LNCAP (cell line): ENCODE data around the gene TRIM40.
A peak's percentile ranks its signal among the peaks of the same experiment; 100 is the strongest.

Experiments used
- TF ChIP-seq, protein P1 (sequence below): fragments of 450-650 bp; IDR thresholded peaks from 2 replicates; pipeline ENCODE4 v1.5.1; 2017; ENCODE audit warnings: mild to moderate bottlenecking

The TRIM40 gene

GRCh38 chr6:30111266-30111856, 24.6 kb upstream of the TRIM40 start:
- TF ChIP-seq, protein P1, sequence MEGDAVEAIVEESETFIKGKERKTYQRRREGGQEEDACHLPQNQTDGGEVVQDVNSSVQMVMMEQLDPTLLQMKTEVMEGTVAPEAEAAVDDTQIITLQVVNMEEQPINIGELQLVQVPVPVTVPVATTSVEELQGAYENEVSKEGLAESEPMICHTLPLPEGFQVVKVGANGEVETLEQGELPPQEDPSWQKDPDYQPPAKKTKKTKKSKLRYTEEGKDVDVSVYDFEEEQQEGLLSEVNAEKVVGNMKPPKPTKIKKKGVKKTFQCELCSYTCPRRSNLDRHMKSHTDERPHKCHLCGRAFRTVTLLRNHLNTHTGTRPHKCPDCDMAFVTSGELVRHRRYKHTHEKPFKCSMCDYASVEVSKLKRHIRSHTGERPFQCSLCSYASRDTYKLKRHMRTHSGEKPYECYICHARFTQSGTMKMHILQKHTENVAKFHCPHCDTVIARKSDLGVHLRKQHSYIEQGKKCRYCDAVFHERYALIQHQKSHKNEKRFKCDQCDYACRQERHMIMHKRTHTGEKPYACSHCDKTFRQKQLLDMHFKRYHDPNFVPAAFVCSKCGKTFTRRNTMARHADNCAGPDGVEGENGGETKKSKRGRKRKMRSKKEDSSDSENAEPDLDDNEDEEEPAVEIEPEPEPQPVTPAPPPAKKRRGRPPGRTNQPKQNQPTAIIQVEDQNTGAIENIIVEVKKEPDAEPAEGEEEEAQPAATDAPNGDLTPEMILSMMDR: no peak

GRCh38 chr6:30112402-30112994, 23.4 kb upstream of the TRIM40 start:
- TF ChIP-seq, protein P1: no peak

DNA sequence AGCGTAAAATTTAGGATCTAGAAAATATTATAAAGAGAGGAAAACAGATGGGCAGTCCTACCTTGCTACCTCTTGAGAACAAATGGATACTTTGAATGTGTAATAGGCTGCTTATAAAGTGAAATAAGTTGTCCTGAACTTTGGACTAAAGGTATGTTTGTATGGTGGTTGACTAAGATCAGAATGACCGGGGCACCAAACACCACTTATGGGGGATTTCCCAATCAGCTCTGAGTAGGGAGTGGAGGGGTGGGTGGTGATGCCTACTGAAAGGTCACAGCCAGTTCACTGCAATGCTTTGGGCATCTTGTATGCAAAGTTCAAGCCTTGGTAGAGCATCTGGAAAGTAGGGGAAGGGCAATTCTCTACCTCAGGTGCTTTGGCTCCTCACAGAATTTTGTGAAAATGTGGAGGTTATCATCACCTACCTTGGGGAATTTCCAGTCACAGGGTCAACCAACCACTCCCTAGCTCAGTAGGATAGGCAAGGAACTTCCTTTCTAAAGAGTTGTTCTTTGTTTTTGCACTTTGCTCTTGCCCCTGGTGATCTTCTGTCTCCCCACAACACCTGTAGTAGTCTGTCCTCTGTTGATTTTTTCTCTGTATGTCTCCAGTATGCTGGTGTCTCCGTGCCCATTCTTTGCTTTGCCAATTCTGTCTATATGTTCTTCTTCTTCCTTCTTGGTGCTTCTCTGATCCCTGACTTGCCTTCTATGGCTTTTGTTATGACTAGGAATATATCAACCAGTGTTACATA, 22.8 kb upstream of the TRIM40 start, which contains the start of gene TRIM31:
Gene TRIM31 (minus strand): TSS at position 88 of the 757 bp plus-strand sequence. CDS start 285 bp downstream, outside the sequence.
- TF ChIP-seq, protein P1: no peak

- TF ChIP-seq, protein P1: no peak
Observed at GRCh38 chr6:30113841-30114240, 22.1 kb upstream of the TRIM40 start.

GRCh38 chr6:30116724-30117123, 19.2 kb upstream of the TRIM40 start:
- TF ChIP-seq, protein P1: peak; percentile 17; the same call in 1 of the 2 replicates

DNA sequence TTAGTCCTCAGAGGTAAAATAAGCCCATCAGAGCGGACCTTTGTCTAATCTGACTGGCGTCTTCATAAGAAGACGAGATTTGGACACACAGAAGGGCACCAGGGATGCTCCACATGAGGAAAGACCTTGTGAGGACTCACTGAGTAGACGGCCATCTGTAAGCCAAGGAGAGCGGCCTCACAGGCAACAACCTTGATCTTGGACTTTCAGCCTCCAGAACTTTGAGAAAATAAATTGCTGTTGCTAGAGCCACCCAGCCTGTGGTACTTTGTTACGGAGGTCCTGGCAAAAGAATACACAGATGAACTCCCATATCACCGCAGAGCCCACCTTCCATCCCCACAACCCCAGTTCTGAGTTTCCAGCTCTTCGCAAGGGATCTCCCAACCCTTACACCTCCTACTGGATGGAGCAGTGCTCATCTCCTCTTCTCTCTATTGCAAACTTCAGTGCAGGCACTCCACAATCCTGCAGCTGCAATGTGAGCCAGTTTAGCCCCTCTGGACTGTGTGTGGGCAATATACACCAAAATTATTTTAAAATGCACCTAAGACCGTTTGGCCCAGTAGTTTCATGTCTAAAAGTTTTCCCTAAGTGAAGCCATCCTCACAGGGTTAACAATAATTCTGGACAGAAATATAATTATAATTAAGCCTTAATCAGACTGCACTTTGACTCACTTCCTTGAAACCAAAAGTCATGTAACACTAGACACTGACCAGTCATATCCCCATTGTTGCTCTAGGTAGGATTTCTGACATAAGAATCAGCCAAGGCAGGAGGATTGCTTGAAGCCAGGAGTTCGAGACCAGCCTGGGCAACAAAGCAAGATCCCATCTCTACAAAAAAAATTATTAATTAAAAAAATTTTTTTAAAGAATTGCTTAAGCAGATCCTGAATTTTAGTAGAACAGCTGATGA, 14.2 kb upstream of the TRIM40 start:
- TF ChIP-seq, protein P1: no peak

GRCh38 chr6:30122515-30122914, 13.4 kb upstream of the TRIM40 start:
- TF ChIP-seq, protein P1: no peak
